Fibroblast of the aortic adventitia (primary cell): ENCODE data around the gene WBP2NL. TPM values are rescaled to one million over a fixed set of nuclear protein-coding genes. Genes with fewer than 3 reads are reported as not detected.

Source experiments
- DNase-seq: peaks from one replicate; pipeline ENCODE4 v3.0.0-alpha.2; 2010; ENCODE audit warnings: low read depth
- H3K4me3 ChIP-seq: 2 replicates; pipeline ENCODE4 v1.5.1; 2011; ENCODE audit warnings: low read depth, mild to moderate bottlenecking, control low read depth, low read length, moderate library complexity
- CTCF ChIP-seq: IDR thresholded peaks from 2 replicates; pipeline ENCODE4 v1.5.1; 2011; ENCODE audit warnings: mild to moderate bottlenecking, low read length, control low read depth, inconsistent platforms; ENCODE audit not compliant: insufficient read depth
- total RNA-seq: library from RNA; depleted of rRNA; stranded (reverse); fragments of >200 nt; gene quantifications from 2 replicates; pipeline ENCODE4 v1.2.3, GENCODE V29; 2012; ENCODE audit warnings: low replicate concordance

Gene WBP2NL
- total RNA-seq, 1 donor: 0.18 TPM

DNA sequence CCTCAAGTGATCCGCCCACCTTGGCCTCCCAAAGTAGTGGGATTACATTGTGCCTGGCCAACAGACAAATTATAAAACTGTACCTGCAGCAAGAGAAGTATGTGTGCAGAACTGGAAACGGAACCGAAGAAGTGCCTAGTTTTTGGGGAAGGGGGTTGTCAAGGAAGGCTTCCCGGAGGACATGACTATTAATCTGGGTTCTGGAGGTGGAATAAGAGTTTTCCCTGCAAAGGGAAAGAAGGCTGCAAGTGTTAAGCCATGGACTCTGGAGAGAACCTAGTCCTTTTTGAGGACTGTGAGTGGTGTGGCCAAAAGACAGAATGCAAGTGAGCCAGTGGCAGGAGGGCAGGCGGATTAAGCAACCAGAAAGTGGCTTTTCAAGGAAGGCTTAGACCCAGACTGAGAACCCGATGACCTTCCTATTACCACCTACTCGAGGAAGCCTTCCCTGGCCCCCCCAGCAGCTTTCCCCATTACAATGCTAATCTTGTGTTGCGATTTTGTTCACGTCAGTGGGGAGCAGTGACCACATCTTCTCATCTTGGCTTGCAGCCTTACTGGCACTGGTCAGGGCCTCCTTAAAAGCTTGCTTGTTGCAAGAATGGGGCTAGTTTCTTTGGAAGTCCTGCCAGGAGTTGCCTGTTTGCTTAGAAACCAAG is 35.0 kb upstream of the WBP2NL start:
- DNase-seq: peak; percentile 88
- H3K4me3 ChIP-seq: no peak overlapping the region
- no peak for TF ChIP-seq CTCF

- H3K4me3 ChIP-seq: no peak overlapping the region
- DNase-seq: no peak
- no peak for TF ChIP-seq CTCF
Measured at GRCh38 chr22:41964112-41964491, 34.5 kb upstream of the WBP2NL start.

- no peak for DNase-seq
- no peak for TF ChIP-seq CTCF
- no peak overlapping the region for H3K4me3 ChIP-seq
Measured at GRCh38 chr22:41966225-41966606, 32.4 kb upstream of the WBP2NL start.

- peak; percentile 31 for TF ChIP-seq CTCF
- H3K4me3 ChIP-seq: no peak overlapping the region
- peak; percentile 86 for DNase-seq
Measured at GRCh38 chr22:41966607-41967240, 31.9 kb upstream of the WBP2NL start.

GRCh38 chr22:41968601-41969000 is 30.0 kb upstream of the WBP2NL start:
- no peak overlapping the region for H3K4me3 ChIP-seq
- peak; percentile 12 for DNase-seq
- no peak for TF ChIP-seq CTCF

DNA sequence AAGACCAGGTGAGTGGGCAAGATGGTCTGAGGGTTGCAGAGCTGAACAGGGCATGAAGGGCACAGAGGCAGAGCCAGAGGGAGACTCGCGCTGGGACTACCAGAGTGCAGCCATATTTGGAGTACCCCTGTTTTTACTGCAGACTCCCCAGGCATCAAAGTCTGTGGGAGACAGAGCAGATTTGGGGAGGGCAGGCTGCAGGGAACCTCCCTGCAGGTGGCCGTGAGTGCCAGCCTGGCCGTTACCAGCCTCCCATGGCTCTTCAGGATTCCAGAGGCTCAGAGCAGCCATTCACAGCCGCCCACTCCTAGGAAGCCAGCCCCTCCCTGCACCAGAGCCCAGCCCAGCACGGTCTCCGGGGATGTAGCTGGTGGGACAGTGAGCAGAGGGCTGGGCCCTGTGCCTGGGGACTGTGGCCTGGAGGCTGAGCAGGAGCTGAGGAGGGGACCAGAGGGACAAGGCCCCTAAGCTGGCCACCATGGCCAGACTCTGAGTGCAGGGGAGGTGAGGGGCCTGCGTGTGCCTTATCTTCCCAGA is 29.4 kb upstream of the WBP2NL start, which contains the start of gene SEPTIN3:
Gene SEPTIN3 (plus strand): TSS at position 334 of the 537 bp plus-strand sequence. CDS start 2,050 bp downstream, outside the sequence.
- H3K4me3 ChIP-seq: no peak within 1 kb of the TSS
- TF ChIP-seq CTCF: no peak
- DNase-seq: no peak
